Cardiac septum (tissue), 1 donor: ENCODE data around the gene HTRA3. TPM values are rescaled to one million over a fixed set of nuclear protein-coding genes. Genes with fewer than 3 reads are reported as not detected.

Experiments
- DNase-seq: peaks from one replicate; pipeline ENCODE4 v3.0.0-alpha.2; 2020; ENCODE audit warnings: low spot score
- intact Hi-C: fragments of 100-400 bp; cut with DNase I; formaldehyde crosslinking; loops from one replicate; pipeline ENCODE4 v1.14.0; 2022
- total RNA-seq: library from RNA; stranded (reverse); fragmentation: NEBNext Ultra II Directional; extraction: Animal tissue kit (Norgen Biotek cat#: 25700); gene quantifications from one replicate; pipeline ENCODE4 v1.2.1, GENCODE V29; 2021
- donor health status: DM: no; HTN: no; CAD: no.

The HTRA3 gene
- total RNA-seq, 1 donor from 2014 or later, result 50.8 TPM

- intact Hi-C loops, result no loop called here
- peak; percentile 67 for DNase-seq
Measured at GRCh38 chr4:8316911-8317351, 47.4 kb downstream of the HTRA3 start.

- peak; percentile 63 for DNase-seq
- intact Hi-C loops, result no loop called here
Measured at GRCh38 chr4:8317474-8317873, 47.9 kb downstream of the HTRA3 start.

GRCh38 chr4:8318509-8318908 lies 49.0 kb downstream of the HTRA3 start:
- intact Hi-C loops, result loop anchor here (1.0 kb wide), 1 partner anchor 31 kb away; no protein-coding TSS in a partner anchor
- peak; percentile 50 for DNase-seq

GRCh38 chr4:8319061-8319460 lies 49.5 kb downstream of the HTRA3 start:
- intact Hi-C loops, result loop anchor here (1.0 kb wide), 1 partner anchor 61 kb away; no protein-coding TSS in a partner anchor
- DNase-seq, result no peak

GRCh38 chr4:8319731-8320385 lies 50.3 kb downstream of the HTRA3 start:
- intact Hi-C loops, result loop anchor here (1.0 to 2.0 kb wide), 2 partner anchors 60 to 75 kb away; no protein-coding TSS in a partner anchor

GRCh38 chr4:8320386-8320750 lies 50.8 kb downstream of the HTRA3 start:
- DNase-seq, result no peak
- intact Hi-C loops, result loop anchor here (2.0 kb wide), 1 partner anchor 74 kb away; no protein-coding TSS in a partner anchor

More at GRCh38 chr4:8319731-8320385, 50.3 kb downstream of the HTRA3 start:
- peak; percentile 82 for DNase-seq

- DNase-seq, result no peak
- intact Hi-C loops, result loop anchor here (2.0 kb wide), 1 partner anchor 74 kb away; no protein-coding TSS in a partner anchor
Measured at GRCh38 chr4:8321220-8321619, 51.7 kb downstream of the HTRA3 start.

- intact Hi-C loops, result loop anchor here (2.0 kb wide), 1 partner anchor 73 kb away; no protein-coding TSS in a partner anchor
- DNase-seq, result peak; percentile 46
Measured at GRCh38 chr4:8321771-8322170, 52.2 kb downstream of the HTRA3 start.

- DNase-seq, result peak; percentile 70
- intact Hi-C loops, result no loop called here
Measured at GRCh38 chr4:8322794-8323704, 53.5 kb downstream of the HTRA3 start.

GRCh38 chr4:8323947-8324555 lies 54.5 kb downstream of the HTRA3 start:
- DNase-seq, result peak; percentile 36
- intact Hi-C loops, result no loop called here

GRCh38 chr4:8324640-8325239 lies 55.2 kb downstream of the HTRA3 start:
- peak; percentile 31 for DNase-seq
- intact Hi-C loops, result no loop called here

GRCh38 chr4:8325291-8325973 lies 55.9 kb downstream of the HTRA3 start:
- intact Hi-C loops, result no loop called here
- DNase-seq, result peak; percentile 54

- peak; percentile 41 for DNase-seq
- intact Hi-C loops, result no loop called here
Measured at GRCh38 chr4:8326206-8326605, 56.7 kb downstream of the HTRA3 start.

- DNase-seq, result no peak
- intact Hi-C loops, result no loop called here
Measured at GRCh38 chr4:8328456-8328855, 58.9 kb downstream of the HTRA3 start.

GRCh38 chr4:8328866-8329559 lies 59.5 kb downstream of the HTRA3 start:
- DNase-seq, result peak; percentile 74
- intact Hi-C loops, result no loop called here

GRCh38 chr4:8329560-8329858 lies 60.0 kb downstream of the HTRA3 start:
- DNase-seq, result no peak
- intact Hi-C loops, result no loop called here

- intact Hi-C loops, result no loop called here
- DNase-seq, result peak; percentile 69
Measured at GRCh38 chr4:8329859-8330761, 60.6 kb downstream of the HTRA3 start.
